ENCODE results near the gene SLC27A4. TPM values are rescaled to one million over a fixed set of nuclear protein-coding genes. Genes with fewer than 3 reads are reported as not detected.

Gene SLC27A4
- total and polyA plus RNA-seq, 10 of the 15 experiments (the other 5 are each of a cell fraction or from before 2014, with no cell fraction given), result 0.13 to 14.0 (median 7.6) TPM

DNA sequence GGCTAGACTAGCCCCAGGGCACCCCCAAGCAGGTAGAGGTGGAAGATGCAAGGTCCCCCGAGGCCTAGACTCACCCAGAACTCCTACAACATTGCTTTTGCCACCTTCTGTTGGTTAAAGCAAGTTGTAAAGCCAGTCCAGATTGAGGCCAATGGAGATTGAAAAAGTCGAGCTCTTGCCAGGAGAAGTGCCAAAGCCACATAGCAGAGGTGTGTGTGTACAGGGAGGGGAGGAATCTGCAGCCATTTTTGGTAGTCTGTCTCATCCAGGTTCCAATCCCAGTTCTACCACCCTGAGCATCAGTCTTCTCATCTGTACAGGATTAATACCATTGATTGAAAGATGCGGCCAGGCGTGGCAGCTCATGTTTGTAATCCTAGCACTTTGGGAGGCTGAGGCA lies 18.5 kb downstream of the SLC27A4 start:
- intact Hi-C loops (cut with micrococcal nuclease; ENCODE audit: unreplicated experiment), result no loop called here

More for the DNA sequence above, 18.5 kb downstream of the SLC27A4 start:
- H4K20me1 ChIP-seq (ENCODE audit: control insufficient read depth, insufficient read depth), result no peaks in the 10 kb centered on the region
- ATAC-seq (no peak), DNase-seq (ENCODE audit: low read depth, low spot score) (no peak), FAIRE-seq (no peak)
- SMC1A ChIA-PET (ENCODE audit: uncharacterized antibody, unreplicated experiment), result no interaction called here
- H3K9ac ChIP-seq (ENCODE audit: control insufficient read depth, insufficient read depth, low read length), result no peak overlapping the region
- no peak overlapping the region for H3K4me2 ChIP-seq (ENCODE audit: control insufficient read depth, insufficient read depth)
- H3K27ac ChIP-seq (ENCODE audit: control insufficient read depth, insufficient read depth), result no peak overlapping the region
- H3K9me3 ChIP-seq (replicated peaks; ENCODE audit: control insufficient read depth, insufficient read depth, low read length), result no peaks in the 10 kb centered on the region
- CTCF ChIA-PET, result interaction anchor here (1.5 kb wide), 1 partner anchor 104 kb away, joined by 4 read pairs; no protein-coding TSS in a partner anchor
- WGBS (ENCODE audit: insufficient coverage, insufficient replicate concordance, low lambda C conversion rate, missing lambda C conversion rate), result 65% methylated on average over 4 of the region's 4 CpGs
- BruUV-seq (replicated peaks), result no TSS peak
- in situ Hi-C loops (cut with MboI), result no loop called here
- TF ChIP-seq PAX5 (IDR thresholded peaks at IDR 0.05; ENCODE audit: borderline replicate concordance, low read depth, low read length) (no peak), PAX8 (IDR thresholded peaks at IDR 0.05) (no peak), CREB1 (IDR thresholded peaks at IDR 0.05; ENCODE audit: low read depth) (no peak), NBN (IDR thresholded peaks at IDR 0.05) (no peak), SIN3A (IDR thresholded peaks at IDR 0.05; ENCODE audit: low read depth, low read length) (no peak), BCL11A (IDR thresholded peaks at IDR 0.05; ENCODE audit: low read depth, low read length) (no peak), CHD1 (IDR thresholded peaks at IDR 0.05; ENCODE audit: low read depth, low read length) (no peak), RBBP5 (conservative IDR thresholded peaks at IDR 0.05) (no peak), EED (IDR thresholded peaks at IDR 0.05; ENCODE audit: low read depth) (no peak), IKZF1 (conservative IDR thresholded peaks at IDR 0.05) (no peak), HCFC1 (IDR thresholded peaks at IDR 0.05; ENCODE audit: low read length) (no peak), SP1 (IDR thresholded peaks at IDR 0.05; ENCODE audit: low read depth, low read length) (no peak)
- TF ChIP-seq, protein P1, sequence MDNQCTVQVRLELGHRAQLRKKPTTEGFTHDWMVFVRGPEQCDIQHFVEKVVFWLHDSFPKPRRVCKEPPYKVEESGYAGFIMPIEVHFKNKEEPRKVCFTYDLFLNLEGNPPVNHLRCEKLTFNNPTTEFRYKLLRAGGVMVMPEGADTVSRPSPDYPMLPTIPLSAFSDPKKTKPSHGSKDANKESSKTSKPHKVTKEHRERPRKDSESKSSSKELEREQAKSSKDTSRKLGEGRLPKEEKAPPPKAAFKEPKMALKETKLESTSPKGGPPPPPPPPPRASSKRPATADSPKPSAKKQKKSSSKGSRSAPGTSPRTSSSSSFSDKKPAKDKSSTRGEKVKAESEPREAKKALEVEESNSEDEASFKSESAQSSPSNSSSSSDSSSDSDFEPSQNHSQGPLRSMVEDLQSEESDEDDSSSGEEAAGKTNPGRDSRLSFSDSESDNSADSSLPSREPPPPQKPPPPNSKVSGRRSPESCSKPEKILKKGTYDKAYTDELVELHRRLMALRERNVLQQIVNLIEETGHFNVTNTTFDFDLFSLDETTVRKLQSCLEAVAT (IDR thresholded peaks at IDR 0.05), result no peak
- TF ChIP-seq, protein P2, sequence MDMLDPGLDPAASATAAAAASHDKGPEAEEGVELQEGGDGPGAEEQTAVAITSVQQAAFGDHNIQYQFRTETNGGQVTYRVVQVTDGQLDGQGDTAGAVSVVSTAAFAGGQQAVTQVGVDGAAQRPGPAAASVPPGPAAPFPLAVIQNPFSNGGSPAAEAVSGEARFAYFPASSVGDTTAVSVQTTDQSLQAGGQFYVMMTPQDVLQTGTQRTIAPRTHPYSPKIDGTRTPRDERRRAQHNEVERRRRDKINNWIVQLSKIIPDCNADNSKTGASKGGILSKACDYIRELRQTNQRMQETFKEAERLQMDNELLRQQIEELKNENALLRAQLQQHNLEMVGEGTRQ (IDR thresholded peaks at IDR 0.05; ENCODE audit: borderline replicate concordance, low read depth, low read length), result no peak
- TF ChIP-seq, protein P3, sequence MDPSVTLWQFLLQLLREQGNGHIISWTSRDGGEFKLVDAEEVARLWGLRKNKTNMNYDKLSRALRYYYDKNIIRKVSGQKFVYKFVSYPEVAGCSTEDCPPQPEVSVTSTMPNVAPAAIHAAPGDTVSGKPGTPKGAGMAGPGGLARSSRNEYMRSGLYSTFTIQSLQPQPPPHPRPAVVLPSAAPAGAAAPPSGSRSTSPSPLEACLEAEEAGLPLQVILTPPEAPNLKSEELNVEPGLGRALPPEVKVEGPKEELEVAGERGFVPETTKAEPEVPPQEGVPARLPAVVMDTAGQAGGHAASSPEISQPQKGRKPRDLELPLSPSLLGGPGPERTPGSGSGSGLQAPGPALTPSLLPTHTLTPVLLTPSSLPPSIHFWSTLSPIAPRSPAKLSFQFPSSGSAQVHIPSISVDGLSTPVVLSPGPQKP (IDR thresholded peaks at IDR 0.05; ENCODE audit: low read depth, low read length), result no peak
- TF ChIP-seq, protein P4, sequence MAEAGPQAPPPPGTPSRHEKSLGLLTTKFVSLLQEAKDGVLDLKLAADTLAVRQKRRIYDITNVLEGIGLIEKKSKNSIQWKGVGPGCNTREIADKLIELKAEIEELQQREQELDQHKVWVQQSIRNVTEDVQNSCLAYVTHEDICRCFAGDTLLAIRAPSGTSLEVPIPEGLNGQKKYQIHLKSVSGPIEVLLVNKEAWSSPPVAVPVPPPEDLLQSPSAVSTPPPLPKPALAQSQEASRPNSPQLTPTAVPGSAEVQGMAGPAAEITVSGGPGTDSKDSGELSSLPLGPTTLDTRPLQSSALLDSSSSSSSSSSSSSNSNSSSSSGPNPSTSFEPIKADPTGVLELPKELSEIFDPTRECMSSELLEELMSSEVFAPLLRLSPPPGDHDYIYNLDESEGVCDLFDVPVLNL (IDR thresholded peaks at IDR 0.05; ENCODE audit: low read depth, low read length), result no peak
- TF ChIP-seq, protein P5, sequence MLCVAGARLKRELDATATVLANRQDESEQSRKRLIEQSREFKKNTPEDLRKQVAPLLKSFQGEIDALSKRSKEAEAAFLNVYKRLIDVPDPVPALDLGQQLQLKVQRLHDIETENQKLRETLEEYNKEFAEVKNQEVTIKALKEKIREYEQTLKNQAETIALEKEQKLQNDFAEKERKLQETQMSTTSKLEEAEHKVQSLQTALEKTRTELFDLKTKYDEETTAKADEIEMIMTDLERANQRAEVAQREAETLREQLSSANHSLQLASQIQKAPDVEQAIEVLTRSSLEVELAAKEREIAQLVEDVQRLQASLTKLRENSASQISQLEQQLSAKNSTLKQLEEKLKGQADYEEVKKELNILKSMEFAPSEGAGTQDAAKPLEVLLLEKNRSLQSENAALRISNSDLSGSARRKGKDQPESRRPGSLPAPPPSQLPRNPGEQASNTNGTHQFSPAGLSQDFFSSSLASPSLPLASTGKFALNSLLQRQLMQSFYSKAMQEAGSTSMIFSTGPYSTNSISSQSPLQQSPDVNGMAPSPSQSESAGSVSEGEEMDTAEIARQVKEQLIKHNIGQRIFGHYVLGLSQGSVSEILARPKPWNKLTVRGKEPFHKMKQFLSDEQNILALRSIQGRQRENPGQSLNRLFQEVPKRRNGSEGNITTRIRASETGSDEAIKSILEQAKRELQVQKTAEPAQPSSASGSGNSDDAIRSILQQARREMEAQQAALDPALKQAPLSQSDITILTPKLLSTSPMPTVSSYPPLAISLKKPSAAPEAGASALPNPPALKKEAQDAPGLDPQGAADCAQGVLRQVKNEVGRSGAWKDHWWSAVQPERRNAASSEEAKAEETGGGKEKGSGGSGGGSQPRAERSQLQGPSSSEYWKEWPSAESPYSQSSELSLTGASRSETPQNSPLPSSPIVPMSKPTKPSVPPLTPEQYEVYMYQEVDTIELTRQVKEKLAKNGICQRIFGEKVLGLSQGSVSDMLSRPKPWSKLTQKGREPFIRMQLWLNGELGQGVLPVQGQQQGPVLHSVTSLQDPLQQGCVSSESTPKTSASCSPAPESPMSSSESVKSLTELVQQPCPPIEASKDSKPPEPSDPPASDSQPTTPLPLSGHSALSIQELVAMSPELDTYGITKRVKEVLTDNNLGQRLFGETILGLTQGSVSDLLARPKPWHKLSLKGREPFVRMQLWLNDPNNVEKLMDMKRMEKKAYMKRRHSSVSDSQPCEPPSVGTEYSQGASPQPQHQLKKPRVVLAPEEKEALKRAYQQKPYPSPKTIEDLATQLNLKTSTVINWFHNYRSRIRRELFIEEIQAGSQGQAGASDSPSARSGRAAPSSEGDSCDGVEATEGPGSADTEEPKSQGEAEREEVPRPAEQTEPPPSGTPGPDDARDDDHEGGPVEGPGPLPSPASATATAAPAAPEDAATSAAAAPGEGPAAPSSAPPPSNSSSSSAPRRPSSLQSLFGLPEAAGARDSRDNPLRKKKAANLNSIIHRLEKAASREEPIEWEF (IDR thresholded peaks at IDR 0.05; ENCODE audit: insufficient replicate concordance, low read depth, low read length), result no peak
- RAD21 ChIA-PET (ENCODE audit: unreplicated experiment), result no interaction called here
- no peaks in the 10 kb centered on the region for H3K27me3 ChIP-seq (replicated peaks in 1 of 2; ENCODE audit: control insufficient read depth in 2 of 2, insufficient read depth in 2 of 2, low read length in 1 of 2)
- no peak overlapping the region for H3K4me3 ChIP-seq
- H3K4me1 ChIP-seq (ENCODE audit: control insufficient read depth, insufficient read depth, low read length), result peaks cover 7% of the 10 kb centered on the region
- H2AFZ ChIP-seq (ENCODE audit: control insufficient read depth, low read depth, low read length), result no peak overlapping the region
- H3K36me3 ChIP-seq (ENCODE audit: control insufficient read depth in 2 of 2, insufficient read depth in 2 of 2, low read length in 1 of 2), result peaks cover 0 to 1% of the 10 kb centered on the region in 2 experiments; a peak in 2 of 4 replicates
- H3K79me2 ChIP-seq (ENCODE audit: control insufficient read depth, insufficient read depth, low read length), result no peaks in the 10 kb centered on the region
- POLR2A ChIA-PET, result no interaction called here

Measured in GM12878 (cell line).